A549 (cell line): Measurements from ENCODE around the gene ANGPT4. TPM values are rescaled to one million over a fixed set of nuclear protein-coding genes. Genes with fewer than 3 reads are reported as not detected.

Source experiments
- ATAC-seq, 2 experiments: fragments of 200-7000 bp in 1 of 2; fragments of >200 bp in 1 of 2; cut with Nextera tagmentation in 1 of 2; cut with Tn5 transposase in 1 of 2; 3 replicates each; pipeline versions ENCODE4 v1.8.0 to v1.9.1; 2018 to 2020; ENCODE audit warnings: mild to moderate bottlenecking in 1 of 2, moderate library complexity in 1 of 2
- CTCF ChIA-PET: fragments of 300-600 bp; sonication (Branson Sonifier 250); formaldehyde crosslinking; extraction: SDS; loops from one replicate; lab custom pipeline; 2021; ENCODE audit warnings: antibody characterized with exemption, inconsistent platforms; lab: Yijun Ruan, JAX
- POLR2A ChIA-PET: fragments of 350-600 bp; formaldehyde crosslinking; extraction: SDS; loops from one replicate; lab custom pipeline; 2021; ENCODE audit warnings: antibody characterized with exemption, inconsistent platforms; lab: Yijun Ruan, JAX
- DNase-seq, 2 experiments: peaks; one replicate each; pipeline versions ENCODE4 v3.0.0 to v3.0.0-alpha.2; 2011 to 2016; ENCODE audit warnings: low read depth in 1 of 2, low spot score in 1 of 2
- FAIRE-seq: peaks from 2 replicates; lab custom pipeline; 2011; peaks lifted over from hg19 to GRCh38; lab: Jason Lieb, UNC
- H3K27ac ChIP-seq, 2 experiments: fragments of >200 bp; sonication (Bioruptor Twin); formaldehyde crosslinking; 3 replicates each; pipeline ENCODE4 v1.5.1; 2016 to 2017
- H3K4me1 ChIP-seq: fragments of >200 bp; sonication (Bioruptor Twin); formaldehyde crosslinking; 3 replicates; pipeline ENCODE4 v1.6.1; 2016
- H3K4me2 ChIP-seq: fragments of >200 bp; sonication (Bioruptor Twin); formaldehyde crosslinking; 3 replicates; pipeline ENCODE4 v1.6.1; 2016
- H3K4me3 ChIP-seq: fragments of >200 bp; sonication (Bioruptor Twin); formaldehyde crosslinking; 3 replicates; pipeline ENCODE4 v1.5.1; 2016
- H3K9me3 ChIP-seq: fragments of >200 bp; sonication (Bioruptor Twin); formaldehyde crosslinking; 3 replicates; pipeline ENCODE4 v1.6.1; 2016
- ATOH8 ChIP-seq: fragments of 250-450 bp; sonication (Bioruptor Pico); IDR thresholded peaks from 2 replicates; pipeline ENCODE4 v1.5.0; 2020; ENCODE audit warnings: low read depth, mild to moderate bottlenecking, moderate library complexity
- E2F6 ChIP-seq: IDR thresholded peaks from 2 replicates; pipeline ENCODE4 v1.6.1; 2012; ENCODE audit warnings: low read depth, borderline replicate concordance
- EHF ChIP-seq: fragments of 250-450 bp; sonication (Bioruptor Pico); IDR thresholded peaks from 2 replicates; pipeline ENCODE4 v1.5.0; 2020; ENCODE audit warnings: mild to moderate bottlenecking
- ESRRA ChIP-seq: fragments of 150-350 bp; IDR thresholded peaks from 2 replicates; pipeline ENCODE4 v1.6.1; 2014; ENCODE audit warnings: mild to moderate bottlenecking, low read length, borderline replicate concordance
- FOSB ChIP-seq: fragments of 250-450 bp; sonication (Bioruptor Pico); IDR thresholded peaks from 2 replicates; pipeline ENCODE4 v1.5.0; 2020; ENCODE audit warnings: mild to moderate bottlenecking, moderate library complexity
- FOSL2 ChIP-seq, 2 experiments: fragments of 450-650 bp in 1 of 2; fragments of >200 bp in 1 of 2; sonication (Bioruptor Twin) in 1 of 2; formaldehyde crosslinking; IDR thresholded peaks; 2 replicates each; pipeline versions ENCODE4 v1.5.0 to v1.6.1; 2016 to 2020; ENCODE audit warnings: mild to moderate bottlenecking in 1 of 2, moderate library complexity in 1 of 2
- FOXS1 ChIP-seq: fragments of 250-450 bp; sonication (Bioruptor Pico); IDR thresholded peaks from 2 replicates; pipeline ENCODE4 v1.5.0; 2020; ENCODE audit warnings: mild to moderate bottlenecking, moderate library complexity
- HOXB13 ChIP-seq: fragments of 250-450 bp; sonication (Bioruptor Pico); IDR thresholded peaks from 2 replicates; pipeline ENCODE4 v1.5.0; 2020; ENCODE audit warnings: low read depth, mild to moderate bottlenecking, moderate library complexity
- JUNB ChIP-seq: fragments of >200 bp; sonication (Bioruptor Twin); formaldehyde crosslinking; IDR thresholded peaks from 2 replicates; pipeline ENCODE4 v1.6.1; 2016
- KDM5A ChIP-seq: fragments of 200-600 bp; sonication (generic); IDR thresholded peaks from 2 replicates; pipeline ENCODE4 v1.6.1; 2016; ENCODE audit warnings: antibody characterized with exemption, mild to moderate bottlenecking
- NR3C1 ChIP-seq: fragments of >200 bp; sonication (Bioruptor Twin); formaldehyde crosslinking; IDR thresholded peaks from 3 replicates; pipeline ENCODE4 v1.6.1; 2017
- PHF8 ChIP-seq: fragments of 200-600 bp; sonication (generic); IDR thresholded peaks from 2 replicates; pipeline ENCODE4 v1.6.1; 2016; ENCODE audit warnings: low read depth, mild to moderate bottlenecking, antibody characterized with exemption, moderate library complexity, borderline replicate concordance
- REST ChIP-seq: fragments of 200-600 bp; sonication (generic); IDR thresholded peaks from 2 replicates; pipeline ENCODE4 v1.6.1; 2016; ENCODE audit warnings: antibody characterized with exemption, mild to moderate bottlenecking, moderate library complexity
- RFX5 ChIP-seq: fragments of 450-650 bp; IDR thresholded peaks from 2 replicates; pipeline ENCODE4 v1.7.1; 2014; ENCODE audit warnings: antibody characterized with exemption, mild to moderate bottlenecking, moderate library complexity
- SMC3 ChIP-seq: fragments of >200 bp; sonication (Bioruptor Twin); formaldehyde crosslinking; IDR thresholded peaks from 3 replicates; pipeline ENCODE4 v1.6.1; 2018; ENCODE audit warnings: inconsistent platforms
- SREBF2 ChIP-seq: fragments of 450-650 bp; IDR thresholded peaks from 2 replicates; pipeline ENCODE4 v1.6.1; 2014; ENCODE audit warnings: mild to moderate bottlenecking, moderate library complexity
- TFCP2L1 ChIP-seq: fragments of 250-450 bp; sonication (Bioruptor Pico); IDR thresholded peaks from 2 replicates; pipeline ENCODE4 v1.5.0; 2021; ENCODE audit warnings: mild to moderate bottlenecking
- USF2 ChIP-seq: fragments of 450-650 bp; IDR thresholded peaks from 2 replicates; pipeline ENCODE4 v1.6.1; 2014; ENCODE audit warnings: antibody characterized with exemption
- ZNF302 ChIP-seq: fragments of 250-450 bp; sonication (Bioruptor Pico); IDR thresholded peaks from 2 replicates; pipeline ENCODE4 v1.9.0; 2021; ENCODE audit warnings: inconsistent platforms, mild to moderate bottlenecking, moderate library complexity
- WGBS: methylation state at CpG from one replicate; pipeline ENCODE4 v1.1.6; 2017; ENCODE audit errors: missing lambda C conversion rate; 5-methylcytosine and 5-hydroxymethylcytosine counted together
- polyA plus RNA-seq, 4 experiments: library from polyadenylated mRNA; depleted of rRNA in 3 of 4; stranded (reverse); fragments of >200 nt; fragmentation: RNase III in 1 of 4; extraction: RNeasy Plus Mini Kit Qiagen cat#74134 plus additional on column Dnase treatment in 1 of 4; gene quantifications; 2 replicates in 3 of 4; 3 replicates in 1 of 4; pipeline ENCODE4 v1.2.3, GENCODE V29; 2011 to 2017

ANGPT4 gene
- polyA plus RNA-seq, 2 of the 4 experiments (the other 2 are of a cell fraction), result 0.04 TPM; not detected in 1

- Histone ChIP-seq H3K4me1 (no peaks in the 10 kb centered on the region), H3K4me3 (no peak overlapping the region), H3K4me2 (no peak overlapping the region), H3K9me3 (no peaks in the 10 kb centered on the region), H3K27ac (no peak overlapping the region)
- TF ChIP-seq USF2, result no peak
- TF ChIP-seq FOXS1, result no peak
- no peak for TF ChIP-seq JUNB
- no peak for TF ChIP-seq KDM5A
- TF ChIP-seq FOSB (CRISPR knock-in tag), result no peak
- no peak for TF ChIP-seq SMC3
- TF ChIP-seq HOXB13 (CRISPR knock-in tag), result no peak
- no peak for TF ChIP-seq SREBF2
- TF ChIP-seq EHF (CRISPR knock-in tag), result no peak
- no peak for TF ChIP-seq ATOH8
- no peak for TF ChIP-seq TFCP2L1
- TF ChIP-seq ESRRA, result no peak
- TF ChIP-seq NR3C1, result no peak
- TF ChIP-seq PHF8, result no peak
- TF ChIP-seq ZNF302 (CRISPR knock-in tag), result no peak
- no peak for TF ChIP-seq FOSL2 (IDR thresholded peaks at IDR 0.05)
- no peak for TF ChIP-seq FOSL2 (CRISPR knock-in tag; IDR thresholded peaks at IDR 0.05)
- no peak for TF ChIP-seq REST
- TF ChIP-seq E2F6, result no peak
- POLR2A ChIA-PET, result interaction anchor here (1.0 kb wide), 1 partner anchor 166 kb away, joined by 3 read pairs; no protein-coding TSS in a partner anchor
- DNase-seq (no peak), FAIRE-seq (no peak), ATAC-seq (no peak)
- CTCF ChIA-PET, result interaction anchor here (0.6 to 25.7 kb wide), 5 partner anchors 10 to 389 kb away, joined by 3 to 872 read pairs (median 7); partner anchors contain the start of genes FAM110A and TMEM74B
- 63% methylated on average over 16 of the region's 16 CpGs for WGBS
Measured at GRCh38 chr20:959996-960615, 44.0 kb upstream of the ANGPT4 start.

- WGBS, result 31% methylated on average over 15 of the region's 19 CpGs
- TF ChIP-seq ATOH8 (no peak), JUNB (no peak), FOSB (CRISPR knock-in tag) (no peak), RFX5 (no peak)
- ChIA-PET CTCF (interaction anchor here (0.6 to 25.7 kb wide), 12 partner anchors 9 to 252 kb away, joined by 3 to 872 read pairs (median 4); partner anchors contain the start of genes FAM110A and TMEM74B), POLR2A (interaction anchor here (1.0 kb wide), 1 partner anchor 165 kb away, joined by 3 read pairs; no protein-coding TSS in a partner anchor)
- FAIRE-seq (no peak), ATAC-seq (no peak), DNase-seq (no peak)
- H3K4me1 ChIP-seq, result no peaks in the 10 kb centered on the region
- no peak overlapping the region for H3K4me3 ChIP-seq
- H3K9me3 ChIP-seq, result no peaks in the 10 kb centered on the region
- no peak overlapping the region for H3K4me2 ChIP-seq
- H3K27ac ChIP-seq, result no peak overlapping the region
Measured at GRCh38 chr20:958936-959815, 43.0 kb upstream of the ANGPT4 start.
